GM23248 (cell line): Measurements from ENCODE around the gene HJURP.

ENCODE experiments used
- EZH2 ChIP-seq: fragments of 200-600 bp; sonication (generic); IDR thresholded peaks from 2 replicates; pipeline ENCODE4 v1.6.1; 2018; ENCODE audit warnings: antibody characterized with exemption, mild to moderate bottlenecking; ENCODE audit not compliant: insufficient read depth, poor library complexity, severe bottlenecking
- EZH2phosphoT487 ChIP-seq: fragments of 200-600 bp; sonication (generic); IDR thresholded peaks from 2 replicates; pipeline ENCODE4 v1.6.1; 2018; ENCODE audit warnings: antibody characterized with exemption, moderate library complexity, mild to moderate bottlenecking, low read depth; ENCODE audit not compliant: insufficient read depth

DNA sequence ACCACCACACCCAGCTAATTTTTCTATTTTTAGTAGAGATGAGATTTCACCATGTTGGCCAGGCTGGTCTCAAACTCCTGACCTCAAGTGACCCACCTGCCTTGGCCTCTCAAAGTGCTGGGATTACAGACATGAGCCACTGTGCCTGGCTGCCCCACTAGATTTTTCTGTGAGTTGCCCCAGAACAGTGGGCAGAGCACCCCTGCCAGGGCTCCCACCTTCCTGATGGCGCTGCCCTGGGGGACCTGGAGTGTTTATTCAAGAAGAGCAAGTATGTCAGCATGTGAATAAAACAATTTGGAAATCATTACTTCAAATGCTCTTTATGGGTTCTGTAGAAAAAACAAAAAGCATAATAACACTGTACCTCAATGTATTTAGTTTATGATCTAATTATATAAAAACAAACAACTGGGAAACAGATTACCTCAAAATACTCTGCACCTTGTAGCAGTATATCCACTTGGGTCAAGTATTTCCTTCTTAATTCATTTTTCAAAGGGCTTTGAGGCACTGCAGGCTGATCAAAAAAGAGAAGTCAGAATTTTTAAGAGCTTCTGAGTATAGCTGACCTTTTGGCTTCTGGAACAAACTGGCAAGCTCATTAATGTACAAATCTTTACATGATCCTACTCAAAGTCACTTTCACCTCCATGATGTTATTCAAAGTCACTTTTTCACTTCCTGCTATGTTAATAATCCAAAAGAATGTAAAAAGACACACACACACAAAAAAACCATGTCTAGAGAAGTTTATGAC lies 8.9 kb downstream of the HJURP start:
- TF ChIP-seq EZH2phosphoT487: no peak
- no peak for TF ChIP-seq EZH2
